Tibial artery (tissue), 4 donors: ENCODE results near the gene ANGPTL4.
A peak's percentile ranks its signal among the peaks of the same experiment; 100 is the strongest.
"Not testable (repeated sequence)": the region's sequence is repeated elsewhere in the genome, so short reads cannot be mapped to it uniquely, and the experiment has no call there.

Experiments used
- DNase-seq, 2 donors: peaks; one replicate each; pipeline ENCODE4 v3.0.0-alpha.2; 2019
- H3K27ac ChIP-seq, 2 donors: fragments of 200-600 bp; sonication (generic) in 1 of 2; 1 replicate in 1 of 2; 2 replicates in 1 of 2; pipeline ENCODE4 v1.5.1; 2018 to 2019; ENCODE audit warnings: mild to moderate bottlenecking in 1 of 2
- H3K27me3 ChIP-seq, 2 donors: fragments of 200-600 bp; sonication (generic) in 1 of 2; one replicate each; pipeline versions ENCODE4 v1.5.1 to v1.6.0; 2016 to 2019
- H3K36me3 ChIP-seq, 3 donors: fragments of 200-600 bp; sonication (generic) in 2 of 3; one replicate each; pipeline ENCODE4 v1.5.1; 2016 to 2019; ENCODE audit warnings: mild to moderate bottlenecking in 2 of 3
- H3K4me1 ChIP-seq, 4 donors: fragments of 200-600 bp; sonication (generic) in 2 of 4; 1 replicate in 3 of 4; 2 replicates in 1 of 4; pipeline ENCODE4 v1.5.1; 2016 to 2019
- H3K4me3 ChIP-seq, 2 donors: fragments of 200-600 bp; sonication (generic) in 1 of 2; 1 replicate in 1 of 2; 2 replicates in 1 of 2; pipeline ENCODE4 v1.5.1; 2018 to 2019; ENCODE audit warnings: mild to moderate bottlenecking in 2 of 2
- H3K9me3 ChIP-seq, 3 donors: fragments of 200-600 bp; sonication (generic) in 1 of 3; one replicate each; pipeline ENCODE4 v1.5.1; 2016 to 2019
- intact Hi-C: fragments of 100-400 bp; cut with DNase I; formaldehyde crosslinking; loops from one replicate; pipeline ENCODE4 v1.15.0; 2023; ENCODE audit warnings: low total_unique reads
- TF ChIP-seq, protein P1 (sequence below), 2 experiments: fragments of 200-600 bp in 1 of 2; fragments of 450-650 bp in 1 of 2; IDR thresholded peaks; one replicate each; pipeline ENCODE4 v1.5.1; 2017 to 2019; ENCODE audit warnings: antibody characterized with exemption in 2 of 2, mild to moderate bottlenecking in 1 of 2, moderate library complexity in 1 of 2

ANGPTL4 gene

GRCh38 chr19:8336072-8336569 is 27.8 kb upstream of the ANGPTL4 start:
- DNase-seq = no peak
- peaks cover 0 to 25% (median 12%) of the 10 kb centered on the region in 4 donors for H3K4me1 ChIP-seq
- intact Hi-C loops = no loop called here
- H3K4me3 ChIP-seq = no peak overlapping the region
- H3K36me3 ChIP-seq = peaks cover 0 to 4% (median 0%) of the 10 kb centered on the region in 3 donors
- no peak overlapping the region for H3K27ac ChIP-seq
- H3K27me3 ChIP-seq = peaks cover 0 to 24% of the 10 kb centered on the region in 2 donors
- H3K9me3 ChIP-seq = no peaks in the 10 kb centered on the region
- TF ChIP-seq, protein P1, sequence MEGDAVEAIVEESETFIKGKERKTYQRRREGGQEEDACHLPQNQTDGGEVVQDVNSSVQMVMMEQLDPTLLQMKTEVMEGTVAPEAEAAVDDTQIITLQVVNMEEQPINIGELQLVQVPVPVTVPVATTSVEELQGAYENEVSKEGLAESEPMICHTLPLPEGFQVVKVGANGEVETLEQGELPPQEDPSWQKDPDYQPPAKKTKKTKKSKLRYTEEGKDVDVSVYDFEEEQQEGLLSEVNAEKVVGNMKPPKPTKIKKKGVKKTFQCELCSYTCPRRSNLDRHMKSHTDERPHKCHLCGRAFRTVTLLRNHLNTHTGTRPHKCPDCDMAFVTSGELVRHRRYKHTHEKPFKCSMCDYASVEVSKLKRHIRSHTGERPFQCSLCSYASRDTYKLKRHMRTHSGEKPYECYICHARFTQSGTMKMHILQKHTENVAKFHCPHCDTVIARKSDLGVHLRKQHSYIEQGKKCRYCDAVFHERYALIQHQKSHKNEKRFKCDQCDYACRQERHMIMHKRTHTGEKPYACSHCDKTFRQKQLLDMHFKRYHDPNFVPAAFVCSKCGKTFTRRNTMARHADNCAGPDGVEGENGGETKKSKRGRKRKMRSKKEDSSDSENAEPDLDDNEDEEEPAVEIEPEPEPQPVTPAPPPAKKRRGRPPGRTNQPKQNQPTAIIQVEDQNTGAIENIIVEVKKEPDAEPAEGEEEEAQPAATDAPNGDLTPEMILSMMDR (IDR thresholded peaks at IDR 0.05) = no peak

DNA sequence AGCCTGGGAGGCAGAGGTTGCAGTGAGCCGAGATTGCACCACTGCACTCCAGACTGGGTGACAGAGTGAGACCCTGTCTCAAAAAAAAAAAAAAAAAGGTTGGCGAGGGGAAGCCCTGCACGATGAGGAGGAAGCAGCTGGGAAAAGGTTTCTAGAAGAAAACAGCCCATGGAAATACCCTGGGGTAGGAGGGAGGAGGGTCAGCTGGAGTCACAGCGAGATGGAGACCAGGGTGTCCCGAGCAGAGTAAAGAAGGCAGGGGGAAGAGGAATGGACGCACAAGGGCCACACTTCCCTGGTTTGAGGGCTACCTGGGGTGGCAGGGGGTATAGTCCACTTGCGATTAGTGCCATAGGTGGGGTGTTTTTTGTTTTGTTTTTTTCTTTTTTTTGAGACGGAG is 27.3 kb upstream of the ANGPTL4 start:
- TF ChIP-seq, protein P1 (IDR thresholded peaks at IDR 0.05) = no peak
- peaks cover 0 to 24% of the 10 kb centered on the region in 2 donors for H3K27me3 ChIP-seq
- no peak for DNase-seq
- intact Hi-C loops = no loop called here
- H3K27ac ChIP-seq = no peak overlapping the region
- H3K36me3 ChIP-seq = peaks cover 0 to 4% (median 0%) of the 10 kb centered on the region in 3 donors
- no peaks in the 10 kb centered on the region for H3K9me3 ChIP-seq
- no peak overlapping the region for H3K4me3 ChIP-seq
- peaks cover 0 to 25% (median 12%) of the 10 kb centered on the region in 4 donors for H3K4me1 ChIP-seq

- no peak overlapping the region for H3K4me3 ChIP-seq
- TF ChIP-seq, protein P1 (IDR thresholded peaks at IDR 0.05) = no peak
- intact Hi-C loops = no loop called here
- no peaks in the 10 kb centered on the region for H3K9me3 ChIP-seq
- H3K36me3 ChIP-seq = peaks cover 0 to 4% (median 0%) of the 10 kb centered on the region in 3 donors
- DNase-seq = no peak
- peaks cover 0 to 26% (median 16%) of the 10 kb centered on the region in 4 donors for H3K4me1 ChIP-seq
- peaks cover 0 to 24% of the 10 kb centered on the region in 2 donors for H3K27me3 ChIP-seq
- H3K27ac ChIP-seq = no peak overlapping the region
Observed at GRCh38 chr19:8337728-8338127, 26.2 kb upstream of the ANGPTL4 start.

GRCh38 chr19:8338835-8339234 is 25.1 kb upstream of the ANGPTL4 start:
- TF ChIP-seq, protein P1 (IDR thresholded peaks at IDR 0.05) = no peak
- peaks cover 0 to 19% of the 10 kb centered on the region in 2 donors for H3K27me3 ChIP-seq
- peaks cover 0 to 30% (median 20%) of the 10 kb centered on the region in 4 donors for H3K4me1 ChIP-seq
- H3K9me3 ChIP-seq = no peaks in the 10 kb centered on the region
- H3K27ac ChIP-seq = no peak overlapping the region
- no peaks in the 10 kb centered on the region for H3K36me3 ChIP-seq
- DNase-seq = no peak
- H3K4me3 ChIP-seq = no peak overlapping the region
- intact Hi-C loops = no loop called here

DNA sequence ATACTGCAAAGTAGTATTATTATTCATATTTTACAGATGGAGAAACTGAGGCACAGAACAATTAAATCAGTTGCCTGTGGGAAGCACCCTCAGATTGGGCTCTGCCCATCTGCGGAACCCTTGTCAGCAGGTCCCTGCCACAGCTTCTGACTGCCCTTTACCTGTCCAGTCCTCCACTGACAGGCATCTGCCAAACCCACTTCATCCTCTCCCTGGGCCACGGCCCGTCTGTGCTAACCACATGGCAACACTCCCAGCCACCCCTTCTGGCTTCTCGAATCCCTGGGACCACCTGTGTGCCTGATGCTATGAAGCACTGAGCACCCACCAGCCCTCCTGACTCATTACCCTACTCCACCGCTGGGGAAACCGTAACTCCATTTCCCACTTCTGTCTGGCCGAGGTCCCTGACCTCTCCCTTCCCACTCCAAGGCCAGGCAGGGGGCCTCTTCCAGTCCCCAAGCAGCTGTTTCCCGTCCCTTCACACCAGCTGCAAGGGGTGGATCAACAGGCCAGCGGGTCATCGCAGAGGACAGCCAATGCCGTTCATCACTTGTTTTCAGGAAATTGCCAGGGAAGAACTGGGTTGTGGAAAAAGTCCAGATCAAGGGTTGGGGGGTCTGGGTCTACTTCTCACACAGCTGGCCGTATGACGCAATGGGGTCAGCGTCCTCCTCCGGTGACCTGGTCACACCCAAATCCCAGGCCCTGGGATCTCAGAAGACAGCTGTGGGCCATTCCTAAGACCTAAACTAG is 23.4 kb upstream of the ANGPTL4 start:
- Histone ChIP-seq H3K27me3 (peaks cover 0 to 4% of the 10 kb centered on the region in 2 donors), H3K36me3 (no peaks in the 10 kb centered on the region), H3K4me1 (peaks cover 0 to 18% (median 8%) of the 10 kb centered on the region in 4 donors), H3K9me3 (no peaks in the 10 kb centered on the region), H3K4me3 (no peak overlapping the region), H3K27ac (no peak overlapping the region)
- DNase-seq = no peak
- TF ChIP-seq, protein P1 (IDR thresholded peaks at IDR 0.05) = no peak
- intact Hi-C loops = no loop called here

- H3K9me3 ChIP-seq, DNase-seq, intact Hi-C loops, H3K4me3 ChIP-seq, H3K27me3 ChIP-seq, H3K36me3 ChIP-seq: not testable (repeated sequence)
- H3K27ac ChIP-seq = peak overlapping the region in 1 of 2 donors; percentile 81
- H3K4me1 ChIP-seq = peaks cover 0 to 17% (median 8%) of the 10 kb centered on the region in 4 donors
Observed at GRCh38 chr19:8341504-8341903, 22.5 kb upstream of the ANGPTL4 start.
